Stimulated activated CD4-positive, alpha-beta T cell treated with anti-CD3 and anti-CD28 coated beads, Interleukin-12 subunit alpha, Interleukin-12 subunit beta, amount 100 ng/mL, for 24 hours (primary cell): Measurements from ENCODE around the gene MKRN1.
"Not testable (repeated sequence)": the region's sequence is repeated elsewhere in the genome, so short reads cannot be mapped to it uniquely, and the experiment has no call there.

ENCODE experiments used
- DNase-seq, 2 experiments: peaks; one replicate each; pipeline ENCODE4 v3.0.0-alpha.2; 2020; ENCODE audit warnings: low read depth in 2 of 2

MKRN1 gene

DNA sequence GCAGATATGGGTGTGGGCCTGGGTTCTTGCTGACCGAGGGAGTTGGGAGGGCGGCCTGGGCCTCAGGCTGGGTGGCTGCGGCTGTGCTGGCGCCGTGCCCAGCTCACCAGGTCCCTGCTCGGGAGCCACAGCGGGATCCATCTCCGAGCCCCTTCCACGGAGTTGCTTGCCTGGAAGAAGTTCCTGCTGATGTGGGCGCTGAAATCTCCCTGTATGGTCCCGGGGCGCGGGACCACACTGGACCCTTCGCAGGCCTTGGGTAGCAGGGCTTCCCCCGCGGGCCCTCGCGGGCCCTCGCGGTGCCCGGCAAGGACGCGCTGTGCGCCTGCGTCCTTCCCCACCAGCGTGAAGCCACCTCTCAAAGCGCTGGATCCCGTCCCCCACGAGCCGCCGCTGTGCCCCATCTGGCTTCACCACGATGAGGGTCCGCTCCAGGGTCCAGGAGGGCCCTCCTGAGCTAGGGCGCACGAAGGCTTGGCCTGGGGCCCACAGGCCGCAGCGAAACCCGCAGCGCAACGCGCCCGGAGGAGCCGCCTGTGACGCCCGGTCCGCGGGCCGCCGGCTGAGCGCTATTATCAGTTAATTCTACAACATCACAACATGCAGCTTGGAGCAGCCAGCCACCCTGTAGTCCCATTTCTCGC lies 43.9 kb downstream of the MKRN1 start:
- DNase-seq = no peak

DNA sequence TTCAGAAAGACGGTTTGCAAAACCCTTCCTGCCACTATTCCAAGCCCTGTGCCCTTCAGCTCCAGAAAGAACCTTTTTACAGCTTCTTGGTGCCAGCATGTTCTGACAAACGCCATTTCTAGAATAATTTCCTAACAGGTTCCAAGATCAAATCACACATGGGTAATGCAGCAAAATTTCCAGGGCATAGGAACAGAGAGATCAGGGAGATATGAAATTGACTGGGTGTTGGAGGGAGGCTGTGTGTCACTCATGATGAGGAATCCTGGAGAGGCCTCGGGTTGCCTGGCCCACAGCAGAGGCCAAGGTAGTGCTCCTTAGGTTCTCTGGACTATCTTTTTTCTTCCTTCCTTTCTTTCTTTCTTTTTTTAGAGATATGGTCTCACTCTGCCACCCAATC lies 45.9 kb downstream of the MKRN1 start:
- no peak for DNase-seq

DNA sequence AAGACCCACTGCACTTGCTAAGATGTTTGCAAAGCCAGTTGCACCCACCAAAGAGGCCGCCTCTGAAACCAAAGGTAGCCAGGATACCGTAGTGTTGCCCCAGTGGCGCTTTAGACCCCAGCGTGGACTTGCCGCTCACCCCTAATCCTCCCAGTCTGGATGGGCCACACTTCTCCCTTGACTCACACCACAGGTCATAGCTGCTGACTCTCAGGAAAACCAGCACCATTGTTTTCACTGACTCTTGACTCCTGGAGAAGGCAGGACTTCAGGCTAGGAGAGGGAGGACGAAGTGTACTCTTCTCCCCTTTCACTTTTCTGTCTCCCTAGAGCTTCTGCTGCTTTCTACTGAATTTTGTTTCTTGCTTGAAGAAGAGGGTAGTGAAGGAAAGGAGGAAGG lies 53.2 kb downstream of the MKRN1 start:
- DNase-seq = no peak

DNA sequence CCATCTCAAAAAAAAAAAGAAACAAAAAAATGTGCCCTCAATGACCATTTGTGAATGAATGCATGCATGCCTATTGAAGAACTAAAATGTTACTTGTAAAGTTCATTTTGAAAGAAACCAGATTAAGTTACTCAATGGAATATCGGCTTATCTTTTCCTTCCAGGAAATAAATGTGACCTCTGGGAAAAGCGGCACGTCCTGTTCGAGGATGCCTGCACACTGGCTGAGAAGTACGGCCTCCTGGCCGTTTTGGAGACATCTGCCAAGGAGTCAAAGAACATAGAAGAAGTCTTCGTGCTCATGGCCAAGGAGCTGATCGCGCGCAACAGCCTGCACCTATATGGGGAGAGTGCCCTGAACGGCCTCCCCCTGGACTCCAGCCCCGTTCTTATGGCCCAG lies 53.6 kb downstream of the MKRN1 start:
- DNase-seq = no peak

DNA sequence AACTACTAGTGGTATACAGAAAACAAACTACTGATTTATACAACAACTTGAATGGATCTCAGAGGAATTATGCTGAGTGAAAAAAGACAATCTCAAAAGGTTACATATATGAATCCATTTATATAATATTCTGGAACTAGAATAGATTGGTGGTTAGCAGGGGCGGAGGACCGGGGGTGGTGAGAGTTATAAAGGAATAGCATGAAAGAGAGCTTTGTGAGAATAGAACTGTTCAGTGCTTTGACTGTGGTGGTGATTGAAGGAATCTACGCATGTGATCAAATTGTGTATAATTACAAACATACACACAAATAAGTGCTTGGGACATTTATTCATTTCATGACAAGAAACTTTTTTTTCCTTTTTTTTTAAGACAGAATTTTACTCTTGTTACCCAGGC lies 55.8 kb downstream of the MKRN1 start:
- no peak for DNase-seq

DNA sequence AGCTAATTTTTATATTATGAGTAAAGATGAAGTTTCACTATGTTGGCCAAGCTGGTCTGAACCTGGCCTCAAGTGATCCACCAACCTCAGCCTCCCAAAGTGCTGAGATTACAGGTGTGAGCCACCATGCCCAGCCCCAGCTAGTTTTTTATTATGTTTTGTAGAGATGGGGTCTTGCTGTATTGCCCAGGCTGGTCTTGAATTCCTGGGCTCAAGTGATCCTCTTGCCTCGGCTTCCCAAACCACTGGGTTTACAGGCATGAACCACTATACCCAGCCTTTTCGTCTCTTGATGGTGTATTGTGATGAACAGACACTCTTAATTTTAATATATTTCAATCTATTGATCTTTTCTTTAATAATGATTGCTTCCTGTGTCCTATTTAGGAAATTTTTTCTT lies 57.8 kb downstream of the MKRN1 start:
- no peak for DNase-seq

DNA sequence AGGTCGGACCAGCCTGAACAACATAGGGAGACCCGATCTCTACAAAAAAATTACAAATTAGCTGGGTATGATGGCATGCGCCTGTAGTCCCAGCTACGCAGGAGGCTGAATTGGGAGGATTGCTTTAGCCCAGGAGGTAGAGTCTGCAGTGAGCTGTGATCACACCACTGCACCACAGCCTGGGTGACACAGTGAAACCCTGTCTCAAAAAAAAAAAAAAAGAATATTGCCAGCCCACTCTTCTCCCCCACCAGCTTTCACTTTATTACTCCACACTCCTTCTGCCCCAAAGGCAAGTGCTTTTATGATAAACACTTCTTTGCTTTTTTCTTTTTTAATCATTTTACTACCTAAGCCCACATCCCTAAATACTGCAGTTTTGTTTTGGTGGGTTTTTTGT lies 60.7 kb downstream of the MKRN1 start:
- no peak for DNase-seq

DNA sequence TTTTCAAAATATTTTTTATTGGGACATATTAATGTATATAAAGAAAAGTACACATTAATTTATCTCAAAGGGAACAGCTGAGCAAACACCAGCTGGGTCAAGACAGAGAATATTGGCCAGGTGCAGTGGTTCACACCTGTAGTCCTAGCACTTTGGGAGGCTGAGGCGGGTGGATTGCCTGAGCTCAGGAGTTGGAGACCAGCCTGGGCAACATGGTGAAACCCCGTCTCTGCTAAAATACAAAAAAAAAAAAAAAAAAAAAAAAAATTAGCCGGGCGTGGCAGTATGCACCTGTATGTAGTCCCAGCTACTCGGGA lies 61.2 kb downstream of the MKRN1 start:
- DNase-seq = not testable (repeated sequence)

DNA sequence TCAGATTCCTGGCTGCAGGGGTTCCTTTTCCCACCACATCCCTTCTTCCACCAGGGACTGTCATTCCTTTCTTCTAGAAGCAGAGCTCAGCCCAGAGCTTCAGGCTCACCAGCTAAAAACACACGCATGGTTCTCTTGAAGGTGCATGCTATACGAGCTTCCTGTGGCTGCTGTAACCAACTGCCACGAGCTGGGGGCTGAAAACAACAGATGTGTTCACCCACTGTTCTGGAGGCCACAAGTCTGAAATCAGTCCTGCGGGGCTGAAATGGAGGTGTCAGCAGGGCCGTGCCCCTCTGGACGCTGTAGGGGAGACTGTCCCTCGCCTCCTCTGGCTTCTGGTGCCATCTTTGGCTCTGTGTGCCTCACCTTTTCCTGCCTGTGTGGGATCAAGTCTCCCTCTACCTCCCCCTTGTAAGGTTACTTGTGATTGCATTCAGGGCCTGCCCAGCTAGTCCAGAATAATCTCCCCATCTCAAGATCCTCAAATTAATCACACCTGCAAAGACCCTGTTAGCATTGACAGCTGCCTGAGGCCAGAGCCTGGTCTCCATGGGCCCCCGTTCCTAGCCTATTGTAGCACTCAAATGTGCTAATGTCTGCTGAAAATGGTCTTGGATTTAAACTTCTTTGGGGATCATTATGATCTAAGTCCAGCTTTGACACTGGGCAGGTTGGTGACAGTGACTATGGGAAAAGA lies 61.7 kb downstream of the MKRN1 start:
- no peak for DNase-seq

DNA sequence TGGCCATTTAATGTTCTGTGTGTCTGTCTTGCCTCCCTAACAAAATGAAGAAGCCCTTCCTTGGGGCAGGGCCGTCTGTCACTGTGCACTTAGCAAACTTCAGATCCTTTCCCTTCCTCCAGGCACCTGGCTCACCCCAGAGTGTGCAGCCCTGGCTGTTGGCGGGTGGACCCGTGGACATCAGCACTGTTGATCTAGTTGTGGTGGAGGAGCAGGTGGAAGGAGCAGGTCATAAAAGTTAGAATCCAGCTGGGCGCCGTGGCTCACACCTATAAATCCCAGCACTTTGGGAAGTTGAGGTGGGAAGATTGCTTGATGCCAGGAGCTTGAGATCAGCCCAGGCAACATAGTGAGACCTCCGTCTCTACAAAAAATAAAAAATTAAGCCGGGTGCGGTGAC lies 62.7 kb downstream of the MKRN1 start:
- DNase-seq = no peak

DNA sequence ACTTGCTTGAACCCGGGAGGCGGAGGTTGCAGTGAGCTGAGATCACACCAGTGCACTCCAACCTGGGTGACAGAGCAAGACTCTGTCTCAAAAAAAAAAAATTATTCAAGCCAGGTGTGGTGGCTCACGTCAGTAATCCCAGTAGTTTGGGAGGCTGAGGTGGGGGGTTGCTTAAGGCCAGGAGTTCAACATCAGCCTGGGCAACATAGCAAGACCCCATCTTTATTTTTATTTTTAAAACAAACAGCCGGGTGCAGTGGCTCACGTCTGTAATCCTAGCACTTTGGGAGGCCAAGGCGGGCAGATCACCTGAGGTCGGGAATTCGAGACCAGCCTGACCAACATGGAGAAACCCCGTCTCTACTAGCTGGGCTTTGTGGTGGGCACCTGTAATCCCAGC lies 63.5 kb downstream of the MKRN1 start:
- not testable (repeated sequence) for DNase-seq

DNA sequence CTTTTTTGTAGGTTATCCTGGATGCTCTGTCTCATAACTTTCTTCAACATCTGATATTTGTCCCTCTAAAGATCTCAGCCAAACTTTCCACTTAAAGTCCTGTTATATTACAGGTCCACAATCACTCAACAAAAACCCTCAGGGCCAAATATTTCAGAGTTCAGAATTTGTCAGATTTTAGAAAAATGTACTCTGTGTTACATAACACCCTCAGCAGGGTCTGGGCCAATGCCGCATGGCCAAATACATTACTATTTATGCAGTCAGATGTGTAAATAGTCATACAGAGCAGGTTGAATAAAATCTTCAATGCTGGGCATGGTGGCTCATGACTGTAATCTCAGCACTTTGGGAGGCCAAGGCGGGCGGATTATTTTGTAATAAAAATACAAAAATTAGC lies 63.9 kb downstream of the MKRN1 start:
- no peak for DNase-seq

DNA sequence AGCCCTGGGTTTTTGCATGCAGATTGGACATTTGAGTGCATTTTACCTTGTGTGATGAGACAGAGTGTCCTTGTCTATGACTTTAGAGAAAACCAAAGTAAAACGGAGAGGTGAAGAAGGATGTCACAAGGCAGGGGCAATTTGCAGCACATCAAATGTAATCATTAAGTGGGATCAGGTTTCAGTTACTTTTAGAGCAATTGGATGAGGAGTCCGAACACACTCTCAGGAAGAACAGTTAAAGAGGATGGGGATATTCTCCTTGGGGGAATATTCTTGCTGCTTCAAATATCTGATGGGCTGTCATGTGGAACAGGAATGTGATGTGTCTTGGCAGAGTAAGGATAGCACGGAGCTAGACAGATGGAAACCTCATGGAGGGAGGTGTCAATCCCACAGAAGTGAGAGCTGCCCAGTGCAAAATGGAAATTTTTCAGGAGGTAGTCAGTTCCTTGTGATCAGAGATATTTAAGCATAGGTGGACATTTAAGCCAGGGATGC lies 74.7 kb downstream of the MKRN1 start:
- no peak for DNase-seq

DNA sequence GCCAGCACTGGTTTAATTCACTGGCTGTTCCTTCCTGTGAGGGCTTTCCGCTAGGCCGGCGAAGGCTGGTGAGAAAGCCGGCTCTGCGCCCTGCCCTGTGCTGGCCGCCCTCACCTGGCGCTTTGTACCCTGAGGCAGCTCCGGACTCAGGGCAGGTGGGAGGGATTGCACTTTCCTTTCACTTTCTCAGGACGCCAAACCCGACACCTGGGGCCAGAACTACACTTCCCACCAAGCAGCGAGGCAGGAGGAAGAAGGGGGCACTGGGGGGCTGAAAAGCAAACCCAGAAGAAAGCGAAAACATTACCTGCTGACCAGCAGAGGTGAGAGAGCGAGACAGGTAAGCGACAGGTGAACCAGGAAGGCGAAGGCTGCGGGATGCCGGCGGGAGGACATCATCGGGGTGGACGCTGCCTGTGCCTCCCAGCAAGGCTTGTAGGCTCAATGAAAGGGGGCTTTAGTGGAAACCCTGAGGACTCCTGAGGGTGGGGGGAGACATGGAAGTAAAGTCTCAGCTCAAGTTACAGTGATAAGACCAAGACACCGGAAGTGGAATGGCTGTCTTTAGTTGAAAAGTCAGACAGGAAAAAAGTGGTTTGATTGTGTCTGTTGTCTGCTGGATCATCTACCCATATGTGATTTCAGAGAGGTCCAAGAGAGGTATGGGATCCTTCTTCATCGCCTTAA lies 75.3 kb downstream of the MKRN1 start, which contains the start of gene RAB19:
Gene RAB19 (plus strand): TSS at position 181 of the 687 bp plus-strand sequence. CDS start 3,589 bp downstream, outside the sequence.
- DNase-seq = no peak
